GM20000 (cell line): ENCODE data around the gene PILRA.
"Not testable (repeated sequence)": the region's sequence is repeated elsewhere in the genome, so short reads cannot be mapped to it uniquely, and the experiment has no call there.

ENCODE experiments used
- DNase-seq: peaks from one replicate; pipeline ENCODE4 v3.0.0; 2012; ENCODE audit warnings: low spot score
- TF ChIP-seq, protein P1 (sequence below): IDR thresholded peaks from 2 replicates; pipeline ENCODE4 v1.5.1; 2012; ENCODE audit warnings: mild to moderate bottlenecking, control low read depth; ENCODE audit errors: extremely low read depth, missing control alignments

The PILRA gene

DNA sequence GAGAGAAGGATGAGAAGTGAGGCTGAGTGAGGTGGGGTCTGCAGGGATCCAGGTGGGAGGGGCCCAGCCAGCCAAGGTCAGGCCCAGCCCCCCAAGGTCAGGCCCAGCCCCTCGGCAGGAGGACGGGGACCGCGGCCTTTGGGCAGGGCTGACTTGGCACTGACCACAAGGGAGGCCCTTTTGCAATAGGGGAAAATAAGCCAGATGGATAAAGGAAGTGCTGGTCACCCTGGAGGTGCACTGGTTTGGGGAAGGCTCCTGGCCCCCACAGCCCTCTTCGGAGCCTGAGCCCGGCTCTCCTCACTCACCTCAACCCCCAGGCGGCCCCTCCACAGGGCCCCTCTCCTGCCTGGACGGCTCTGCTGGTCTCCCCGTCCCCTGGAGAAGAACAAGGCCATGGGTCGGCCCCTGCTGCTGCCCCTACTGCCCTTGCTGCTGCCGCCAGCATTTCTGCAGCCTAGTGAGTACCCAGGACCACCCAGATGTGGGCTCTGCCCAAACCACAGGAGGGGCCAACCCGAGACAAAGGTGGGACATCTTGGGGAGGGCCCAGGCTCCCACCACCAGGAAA, at the start of gene PILRA:
TSS of gene PILRA (plus strand) at position 227 of the 571 bp plus-strand sequence. CDS start at position 397, 170 bp downstream.
- no peak for DNase-seq
- TF ChIP-seq, protein P1, sequence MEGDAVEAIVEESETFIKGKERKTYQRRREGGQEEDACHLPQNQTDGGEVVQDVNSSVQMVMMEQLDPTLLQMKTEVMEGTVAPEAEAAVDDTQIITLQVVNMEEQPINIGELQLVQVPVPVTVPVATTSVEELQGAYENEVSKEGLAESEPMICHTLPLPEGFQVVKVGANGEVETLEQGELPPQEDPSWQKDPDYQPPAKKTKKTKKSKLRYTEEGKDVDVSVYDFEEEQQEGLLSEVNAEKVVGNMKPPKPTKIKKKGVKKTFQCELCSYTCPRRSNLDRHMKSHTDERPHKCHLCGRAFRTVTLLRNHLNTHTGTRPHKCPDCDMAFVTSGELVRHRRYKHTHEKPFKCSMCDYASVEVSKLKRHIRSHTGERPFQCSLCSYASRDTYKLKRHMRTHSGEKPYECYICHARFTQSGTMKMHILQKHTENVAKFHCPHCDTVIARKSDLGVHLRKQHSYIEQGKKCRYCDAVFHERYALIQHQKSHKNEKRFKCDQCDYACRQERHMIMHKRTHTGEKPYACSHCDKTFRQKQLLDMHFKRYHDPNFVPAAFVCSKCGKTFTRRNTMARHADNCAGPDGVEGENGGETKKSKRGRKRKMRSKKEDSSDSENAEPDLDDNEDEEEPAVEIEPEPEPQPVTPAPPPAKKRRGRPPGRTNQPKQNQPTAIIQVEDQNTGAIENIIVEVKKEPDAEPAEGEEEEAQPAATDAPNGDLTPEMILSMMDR, result no peak

- DNase-seq, result not testable (repeated sequence)
Observed at GRCh38 chr7:100324194-100324593, 49.1 kb upstream of the PILRA start.

DNA sequence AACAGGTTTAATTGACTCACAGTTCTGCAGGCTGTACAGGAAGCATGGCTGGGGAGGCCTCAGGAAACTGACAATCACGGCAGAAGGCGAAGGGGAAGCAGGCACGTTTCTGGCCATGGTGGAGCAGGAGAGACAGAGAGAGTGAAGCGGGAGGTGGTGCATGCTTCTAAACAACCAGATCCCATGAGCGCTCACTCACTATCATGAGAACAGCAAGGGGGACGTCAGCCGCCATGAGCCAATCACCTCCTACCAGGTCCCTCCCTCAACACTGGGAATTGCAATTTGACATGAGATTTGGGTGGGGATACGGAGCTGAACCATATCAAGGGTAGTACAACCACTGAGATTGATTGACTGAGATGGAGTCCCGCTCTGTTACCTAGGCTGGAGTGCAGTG, 47.6 kb upstream of the PILRA start:
- DNase-seq, result not testable (repeated sequence)

GRCh38 chr7:100326914-100327313, 46.4 kb upstream of the PILRA start:
- DNase-seq, result not testable (repeated sequence)

DNA sequence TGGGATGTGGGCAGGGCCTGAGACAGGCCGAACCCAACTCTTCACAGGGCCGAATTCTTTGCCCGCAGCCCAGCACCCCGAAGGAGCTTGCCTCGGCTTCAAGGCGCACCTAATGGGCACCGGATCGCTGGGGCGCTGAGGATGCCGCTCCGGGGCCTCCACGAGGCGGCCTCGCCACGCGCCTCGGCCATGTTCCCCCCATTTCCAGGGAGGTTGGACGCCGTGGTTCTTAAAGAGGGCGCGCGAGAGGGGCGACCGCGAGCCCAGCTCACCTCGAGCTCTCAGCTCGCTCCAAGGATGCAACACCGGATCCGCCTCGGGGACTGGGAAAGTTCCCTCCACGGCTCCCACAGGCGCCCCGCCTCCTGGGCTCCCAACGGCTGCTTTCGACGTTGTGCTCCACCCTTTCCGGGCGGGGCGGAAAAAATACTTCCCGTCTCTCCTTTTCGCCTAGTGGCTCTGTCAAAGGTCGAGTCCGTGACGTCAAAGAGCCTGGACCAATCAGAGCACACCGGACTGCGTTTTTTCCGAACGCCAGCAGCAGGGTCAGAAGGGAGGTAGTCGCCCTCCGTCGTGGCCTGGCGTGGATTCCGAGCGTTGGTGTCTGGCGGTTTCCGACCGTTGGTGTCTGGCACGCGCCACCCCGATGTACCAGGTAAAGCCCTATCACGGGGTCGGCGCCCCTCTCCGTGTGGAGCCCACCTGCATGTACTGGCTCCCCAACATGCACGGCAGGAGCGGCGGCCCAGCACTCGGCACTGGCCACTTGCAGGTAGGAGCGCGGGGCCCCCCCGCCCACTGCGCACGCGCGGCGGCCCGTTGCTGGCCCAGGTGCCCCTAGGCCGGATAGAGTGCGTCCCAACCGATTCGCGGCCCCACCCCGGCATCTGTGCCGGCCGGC, 37.5 kb upstream of the PILRA start:
- peak; percentile 88 for DNase-seq

GRCh38 chr7:100338083-100338696, 35.1 kb upstream of the PILRA start:
- not testable (repeated sequence) for DNase-seq

GRCh38 chr7:100341286-100341685, 32.0 kb upstream of the PILRA start:
- DNase-seq, result not testable (repeated sequence)

- DNase-seq, result no peak
- TF ChIP-seq, protein P1, result no peak
Observed at GRCh38 chr7:100342765-100343164, 30.5 kb upstream of the PILRA start.

- not testable (repeated sequence) for DNase-seq
Observed at GRCh38 chr7:100344124-100344559, 29.1 kb upstream of the PILRA start.

DNA sequence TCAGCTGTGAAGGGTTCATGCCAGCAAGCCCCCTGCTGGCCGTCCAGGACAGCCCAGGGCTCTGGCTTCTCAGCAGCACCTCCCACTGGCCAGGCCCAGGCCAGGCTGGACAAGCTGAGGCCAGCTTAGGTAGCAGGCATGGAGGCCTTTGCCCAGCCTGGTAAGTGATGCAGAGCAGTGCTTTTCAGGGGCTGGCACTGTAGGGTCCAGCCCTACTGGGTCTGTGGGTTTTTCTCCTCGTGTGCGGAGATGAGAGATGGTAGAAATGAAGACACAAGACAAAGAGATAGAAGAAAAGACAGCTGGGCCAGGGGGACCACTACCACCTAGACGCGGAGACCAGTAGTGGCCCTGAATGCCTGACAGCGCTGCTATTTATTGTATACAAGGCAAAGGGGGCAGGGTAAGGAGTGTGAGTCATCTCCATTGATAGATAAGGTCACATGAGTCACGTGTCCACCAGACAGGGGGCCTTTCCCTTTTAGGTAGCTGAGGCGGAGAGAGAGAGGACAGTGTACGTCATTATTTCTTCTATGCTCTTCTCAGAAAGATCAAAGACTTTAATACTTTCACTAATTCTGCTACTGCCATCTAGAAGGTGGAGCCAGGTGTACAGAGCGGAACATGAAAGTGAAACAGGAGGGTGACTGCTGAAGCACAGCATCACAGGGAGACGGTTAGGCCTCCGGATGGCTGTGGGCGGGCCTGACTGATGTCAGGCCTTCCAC, 28.6 kb upstream of the PILRA start:
- DNase-seq, result not testable (repeated sequence)
- TF ChIP-seq, protein P1, result peak; percentile 61

GRCh38 chr7:100345288-100345672, 28.0 kb upstream of the PILRA start:
- DNase-seq, result not testable (repeated sequence)
- TF ChIP-seq, protein P1, result peak; percentile 59
